OCI-LY1 (cell line): ENCODE results near the gene DCAF12.

Experiments used
- EZH2 ChIP-seq: fragments of 200-600 bp; sonication (generic), shearing (Covaris generic); IDR thresholded peaks from 2 replicates; pipeline ENCODE4 v1.8.0; 2017; ENCODE audit warnings: borderline replicate concordance, mixed run types, mild to moderate bottlenecking, antibody characterized with exemption, low read length, moderate library complexity, mixed read lengths
- TF ChIP-seq, protein P1 (sequence below): fragments of 200-600 bp; sonication (generic), shearing (Covaris generic); IDR thresholded peaks from 2 replicates; pipeline ENCODE4 v1.5.1; 2017; ENCODE audit warnings: mild to moderate bottlenecking, antibody characterized with exemption, low read length, moderate library complexity, mixed read lengths

DNA sequence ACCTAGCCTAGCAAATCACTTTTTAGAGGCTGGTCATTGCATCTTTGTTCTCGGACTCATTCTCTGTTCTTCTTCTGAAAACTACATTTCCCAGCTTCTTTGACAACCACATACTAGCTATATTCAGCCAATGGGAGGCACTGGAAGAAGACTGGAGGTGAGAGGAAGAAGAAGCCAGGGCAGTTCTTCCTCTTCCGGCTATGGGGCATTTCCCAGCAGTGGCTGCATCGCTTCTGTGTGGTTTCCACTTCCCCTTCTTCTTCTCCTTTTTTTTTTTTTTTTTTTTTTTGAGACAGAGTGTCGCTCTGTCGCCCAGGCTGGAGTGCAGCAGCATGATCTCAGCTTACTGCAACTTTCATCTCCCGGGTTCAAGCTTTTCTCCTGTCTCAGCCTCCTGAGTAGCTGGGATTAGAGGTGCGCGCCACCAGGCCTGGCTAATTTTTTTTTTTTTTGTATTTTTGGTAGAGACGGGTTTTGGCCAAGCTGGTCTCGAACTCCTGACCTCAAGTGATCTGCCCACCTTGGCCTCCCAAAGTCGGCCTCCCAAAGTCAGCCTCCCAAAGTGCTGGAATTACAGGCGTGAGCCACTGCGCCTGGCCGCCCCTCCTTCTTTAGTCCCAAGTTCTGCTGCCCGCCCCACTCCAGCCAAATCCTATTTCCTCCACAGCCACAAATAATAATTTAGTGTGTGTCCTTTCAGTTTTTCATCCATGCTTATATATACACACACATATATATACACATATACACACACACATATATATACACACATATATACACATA is 45.4 kb upstream of the DCAF12 start:
- TF ChIP-seq, protein P1, sequence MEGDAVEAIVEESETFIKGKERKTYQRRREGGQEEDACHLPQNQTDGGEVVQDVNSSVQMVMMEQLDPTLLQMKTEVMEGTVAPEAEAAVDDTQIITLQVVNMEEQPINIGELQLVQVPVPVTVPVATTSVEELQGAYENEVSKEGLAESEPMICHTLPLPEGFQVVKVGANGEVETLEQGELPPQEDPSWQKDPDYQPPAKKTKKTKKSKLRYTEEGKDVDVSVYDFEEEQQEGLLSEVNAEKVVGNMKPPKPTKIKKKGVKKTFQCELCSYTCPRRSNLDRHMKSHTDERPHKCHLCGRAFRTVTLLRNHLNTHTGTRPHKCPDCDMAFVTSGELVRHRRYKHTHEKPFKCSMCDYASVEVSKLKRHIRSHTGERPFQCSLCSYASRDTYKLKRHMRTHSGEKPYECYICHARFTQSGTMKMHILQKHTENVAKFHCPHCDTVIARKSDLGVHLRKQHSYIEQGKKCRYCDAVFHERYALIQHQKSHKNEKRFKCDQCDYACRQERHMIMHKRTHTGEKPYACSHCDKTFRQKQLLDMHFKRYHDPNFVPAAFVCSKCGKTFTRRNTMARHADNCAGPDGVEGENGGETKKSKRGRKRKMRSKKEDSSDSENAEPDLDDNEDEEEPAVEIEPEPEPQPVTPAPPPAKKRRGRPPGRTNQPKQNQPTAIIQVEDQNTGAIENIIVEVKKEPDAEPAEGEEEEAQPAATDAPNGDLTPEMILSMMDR: no peak
- no peak for TF ChIP-seq EZH2
